ENCODE results near the gene SUSD4. TPM values are rescaled to one million over a fixed set of nuclear protein-coding genes. Genes with fewer than 3 reads are reported as not detected.

Gene SUSD4
- total and polyA plus RNA-seq, 2 of the 4 experiments (the other 2 are of a cell fraction): 1.8 to 2.7 TPM

DNA sequence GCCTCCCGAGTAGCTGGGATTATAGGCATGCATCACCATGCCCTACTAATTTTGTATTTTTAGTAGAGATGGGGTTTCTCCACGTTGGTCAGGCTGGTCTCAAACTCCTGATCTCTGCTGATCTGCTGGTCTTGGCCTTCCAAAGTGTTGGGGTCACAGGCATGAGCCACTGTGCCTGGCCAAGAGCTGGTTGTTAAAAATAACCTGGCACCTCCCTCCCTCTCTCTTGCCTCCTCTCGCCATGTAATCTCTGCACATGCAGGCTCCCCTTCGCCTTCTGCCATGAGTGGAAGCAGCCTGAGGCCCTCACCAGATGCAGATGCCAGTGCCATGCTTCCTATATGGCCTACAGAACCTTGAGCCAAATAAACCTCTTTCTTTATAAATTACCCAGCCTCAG lies 146.2 kb downstream of the SUSD4 start:
- Histone ChIP-seq H3K18ac (ENCODE audit: low read depth, low read length) (no peak overlapping the region), H3K4me2 (ENCODE audit: low read depth, low read length) (no peak overlapping the region), H3K27me3 (ENCODE audit: control insufficient read depth, insufficient read depth, low read length) (peaks cover 16% of the 10 kb centered on the region), H4K5ac (ENCODE audit: low read depth, low read length) (no peak overlapping the region), H3K4ac (ENCODE audit: low read depth, low read length) (no peak overlapping the region), H2BK120ac (ENCODE audit: low read depth, low read length) (no peak overlapping the region), H2BK15ac (ENCODE audit: low read depth, low read length) (no peak overlapping the region), H3K27ac (ENCODE audit: insufficient read depth, low read length) (no peak overlapping the region), H4K20me1 (ENCODE audit: insufficient read depth, low read length) (no peaks in the 10 kb centered on the region), H3K56ac (ENCODE audit: extremely low read depth, insufficient read depth, low read length) (no peak overlapping the region), H3K36me3 (ENCODE audit: control insufficient read depth, insufficient read depth, low read length) (no peaks in the 10 kb centered on the region), H3K14ac (replicated peaks; ENCODE audit: low read depth, low read length) (no peak overlapping the region), H3K23ac (ENCODE audit: low read depth, low read length) (no peak overlapping the region), H3K9me3 (ENCODE audit: control insufficient read depth, insufficient read depth, low read length) (peaks cover 11% of the 10 kb centered on the region), H2BK5ac (ENCODE audit: low read depth, low read length, poor library complexity, severe bottlenecking) (no peak overlapping the region), H3K9ac (ENCODE audit: low read depth, low read length) (no peak overlapping the region), H3K4me3 (ENCODE audit: insufficient read depth, low read depth, low read length) (no peak overlapping the region), H2BK20ac (ENCODE audit: low read depth, low read length) (no peak overlapping the region), H2AFZ (replicated peaks; ENCODE audit: low read length, poor library complexity) (no peak overlapping the region), H4K8ac (ENCODE audit: low read depth in 2 of 2, low read length in 2 of 2) (no peak overlapping the region), H3K9me1 (ENCODE audit: insufficient read depth, low read length) (no peaks in the 10 kb centered on the region), H4K91ac (ENCODE audit: insufficient read depth, low read depth, low read length) (no peak overlapping the region), H2AK5ac (ENCODE audit: low read depth, low read length) (no peak overlapping the region), H3K4me1 (ENCODE audit: control insufficient read depth, insufficient read depth, low read length) (no peaks in the 10 kb centered on the region), H2AK9ac (replicated peaks; ENCODE audit: low read depth, low read length, poor library complexity) (no peak overlapping the region), H3K79me1 (ENCODE audit: low read depth in 1 of 2, low read length in 2 of 2) (no peaks in the 10 kb centered on the region)
- no peak for DNase-seq
- no peak for ATAC-seq (ENCODE audit: low read depth)
- BruUV-seq (replicated peaks): no TSS peak
- ChIA-PET POLR2A (ENCODE audit: unreplicated experiment) (no interaction called here), CTCF (no interaction called here)
- dilution Hi-C loops (cut with HindIII; ENCODE audit: low sequenced_read_pairs, unreplicated experiment) (no loop called here), intact Hi-C loops (cut with micrococcal nuclease) (no loop called here), in situ Hi-C loops (cut with MboI; ENCODE audit: low sequenced_read_pairs) (no loop called here)
- no CpG with 5 or more reads among the region's 4 CpGs for WGBS, 2 experiments (ENCODE audit: extremely low coverage in 2 of 2, insufficient read length in 1 of 2)
- TF ChIP-seq BHLHE40 (IDR thresholded peaks at IDR 0.05; ENCODE audit: low read depth, low read length) (no peak), MAZ (IDR thresholded peaks at IDR 0.05; ENCODE audit: borderline replicate concordance, low read depth, low read length) (no peak), CHD1 (IDR thresholded peaks at IDR 0.05; ENCODE audit: low read depth, low read length) (no peak), RCOR1 (IDR thresholded peaks at IDR 0.05; ENCODE audit: insufficient replicate concordance, low read length) (no peak), RFX5 (IDR thresholded peaks at IDR 0.05; ENCODE audit: low read depth, low read length) (no peak), USF2 (IDR thresholded peaks at IDR 0.05; ENCODE audit: low read depth, low read length) (no peak), POLR2A (IDR thresholded peaks at IDR 0.05; ENCODE audit: low read depth, low read length) (no peak), MXI1 (IDR thresholded peaks at IDR 0.05; ENCODE audit: borderline replicate concordance, low read depth, low read length) (no peak), ELK1 (IDR thresholded peaks at IDR 0.05; ENCODE audit: borderline replicate concordance, low read depth, low read length) (no peak), NFE2L2 (IDR thresholded peaks at IDR 0.05; ENCODE audit: low read depth, low read length) (no peak), CTCF (conservative IDR thresholded peaks at IDR 0.05; ENCODE audit: low read depth, low read length) (no peak), MAFK (IDR thresholded peaks at IDR 0.05; ENCODE audit: low read depth, low read length) (no peak), SMC3 (IDR thresholded peaks at IDR 0.05; ENCODE audit: low read depth, low read length) (no peak), FOS (IDR thresholded peaks at IDR 0.05; ENCODE audit: low read depth, low read length) (no peak), RAD21 (IDR thresholded peaks at IDR 0.05; ENCODE audit: low read length) (no peak), CEBPB (IDR thresholded peaks at IDR 0.05; ENCODE audit: low read depth, low read length) (no peak)
